T-cell (primary cell): ENCODE results near the gene GLG1. TPM values are rescaled to one million over a fixed set of nuclear protein-coding genes. Genes with fewer than 3 reads are reported as not detected.
"Not testable (repeated sequence)": the region's sequence is repeated elsewhere in the genome, so short reads cannot be mapped to it uniquely, and the experiment has no call there.

Experiments
- ATAC-seq, 4 experiments: fragments of 200-7000 bp in 3 of 4; fragments of 150-1000 bp in 1 of 4; cut with Tn5 transposase; replicated peaks in 1 of 4; 1 replicate in 3 of 4; 2 replicates in 1 of 4; pipeline ENCODE4 v1.10.0; 2021; ENCODE audit warnings: moderate library complexity in 3 of 4, mild to moderate bottlenecking in 2 of 4, moderate number of reproducible peaks in 1 of 4
- CTCF ChIA-PET, 2 donors: fragments of 300-600 bp; sonication (Branson Sonifier 250); formaldehyde crosslinking; loops; one replicate each; lab custom pipeline; 2022; ENCODE audit warnings: antibody characterized with exemption in 2 of 2; lab: Charles Lee
- POLR2A ChIA-PET, 2 donors: fragments of 300-600 bp; sonication (Branson Sonifier 250); formaldehyde crosslinking; loops; one replicate each; lab custom pipeline; 2022; ENCODE audit warnings: antibody characterized with exemption in 2 of 2; lab: Charles Lee
- DNase-seq, 35 experiments: peaks; one replicate each; pipeline versions ENCODE4 v3.0.0 to v3.0.0-alpha.2; 2013 to 2023
- H3K27ac ChIP-seq: one replicate; pipeline ENCODE4 v1.5.1; 2013; ENCODE audit warnings: low read length
- H3K27me3 ChIP-seq, 2 experiments: replicated peaks in 1 of 2; 1 replicate in 1 of 2; 2 replicates in 1 of 2; pipeline versions ENCODE4 v1.6.1 to v1.7.0; 2013; ENCODE audit warnings: low read length in 1 of 2, mixed read lengths in 1 of 2; ENCODE audit not compliant: control insufficient read depth in 2 of 2, insufficient read depth in 2 of 2; ENCODE audit errors: extremely low read depth in 1 of 2
- H3K36me3 ChIP-seq, 2 donors: 1 replicate in 1 of 2; 2 replicates in 1 of 2; pipeline versions ENCODE4 v1.6.1 to v1.7.0; 2013; ENCODE audit warnings: low read length in 1 of 2; ENCODE audit not compliant: control insufficient read depth in 2 of 2, insufficient read depth in 1 of 2; ENCODE audit errors: extremely low read depth in 1 of 2
- H3K4me1 ChIP-seq, 2 experiments: 1 replicate in 1 of 2; 2 replicates in 1 of 2; pipeline versions ENCODE4 v1.6.1 to v1.7.0; 2013; ENCODE audit warnings: low read length in 2 of 2, mixed read lengths in 1 of 2; ENCODE audit not compliant: insufficient read depth in 2 of 2, control insufficient read depth in 1 of 2; ENCODE audit errors: extremely low read depth in 1 of 2
- H3K4me3 ChIP-seq, 2 donors: 1 replicate in 1 of 2; 2 replicates in 1 of 2; pipeline versions ENCODE4 v1.5.1 to v1.7.0; 2013; ENCODE audit warnings: mild to moderate bottlenecking in 2 of 2, low read length in 1 of 2, moderate library complexity in 1 of 2; ENCODE audit not compliant: control insufficient read depth in 1 of 2; ENCODE audit errors: extremely low read depth in 1 of 2
- H3K9me3 ChIP-seq: 2 replicates; pipeline ENCODE4 v1.7.0; 2013
- H3K27ac Mint-ChIP-seq, 2 donors: one replicate each; pipeline ENCODE4 v1.8.0; 2020 to 2021; ENCODE audit warnings: mild to moderate bottlenecking in 2 of 2, mixed read lengths in 2 of 2
- H3K27me3 Mint-ChIP-seq, 2 donors: one replicate each; pipeline ENCODE4 v1.8.0; 2021 to 2022; ENCODE audit warnings: mixed read lengths in 2 of 2
- H3K36me3 Mint-ChIP-seq: one replicate; pipeline ENCODE4 v1.8.0; 2021; ENCODE audit warnings: mixed read lengths
- H3K4me1 Mint-ChIP-seq, 3 donors: one replicate each; pipeline ENCODE4 v1.8.0; 2020 to 2022; ENCODE audit warnings: mixed read lengths in 3 of 3, mild to moderate bottlenecking in 1 of 3
- H3K4me3 Mint-ChIP-seq, 3 donors: one replicate each; pipeline ENCODE4 v1.8.0; 2020 to 2022; ENCODE audit warnings: mild to moderate bottlenecking in 3 of 3, mixed read lengths in 3 of 3, moderate library complexity in 3 of 3
- H3K9me3 Mint-ChIP-seq, 3 donors: one replicate each; pipeline ENCODE4 v1.8.0; 2020 to 2022; ENCODE audit warnings: mixed read lengths in 3 of 3
- WGBS: methylation state at CpG from one replicate; pipeline ENCODE4 v1.1.5; 2013; ENCODE audit warnings: missing lambda C conversion rate; ENCODE audit not compliant: insufficient coverage; 5-methylcytosine and 5-hydroxymethylcytosine counted together
- total RNA-seq, 35 experiments: library from RNA in 6 of 35; stranded (reverse) in 6 of 35; fragments of 120-200 nt in 1 of 35; gene quantifications; one replicate each; pipeline versions ENCODE4 v1.2.1 to v1.2.4 and lab custom pipeline; 2013 to 2026

GLG1 gene
- total RNA-seq, 5 donors from 2014 or later (not counting 1 experiment from before 2014, with no cell fraction given) = 159 to 216 (median 167) TPM

GRCh38 chr16:74413485-74413884 is 193.4 kb downstream of the GLG1 start:
- POLR2A ChIA-PET, H3K27ac Mint-ChIP-seq, ATAC-seq, H3K27me3 ChIP-seq, H3K36me3 ChIP-seq, H3K27me3 Mint-ChIP-seq, H3K4me1 ChIP-seq, DNase-seq, CTCF ChIA-PET, H3K4me1 Mint-ChIP-seq, H3K27ac ChIP-seq, H3K9me3 ChIP-seq, H3K36me3 Mint-ChIP-seq, H3K9me3 Mint-ChIP-seq, H3K4me3 Mint-ChIP-seq, H3K4me3 ChIP-seq: not testable (repeated sequence)
- no CpG with 5 or more reads among the region's 9 CpGs for WGBS

GRCh38 chr16:74412775-74413390 is 194.0 kb downstream of the GLG1 start:
- H3K27ac ChIP-seq, H3K9me3 ChIP-seq, DNase-seq, ATAC-seq, H3K27me3 ChIP-seq, POLR2A ChIA-PET, H3K36me3 ChIP-seq, H3K27me3 Mint-ChIP-seq, CTCF ChIA-PET, H3K4me1 Mint-ChIP-seq, H3K36me3 Mint-ChIP-seq, H3K9me3 Mint-ChIP-seq, H3K27ac Mint-ChIP-seq, H3K4me3 Mint-ChIP-seq, H3K4me1 ChIP-seq, H3K4me3 ChIP-seq: not testable (repeated sequence)
- WGBS = no CpG with 5 or more reads among the region's 10 CpGs

GRCh38 chr16:74412138-74412774 is 194.7 kb downstream of the GLG1 start:
- H3K4me3 Mint-ChIP-seq, CTCF ChIA-PET: not testable (repeated sequence)

GRCh38 chr16:74410981-74411380 is 195.9 kb downstream of the GLG1 start:
- H3K9me3 ChIP-seq, H3K36me3 Mint-ChIP-seq, DNase-seq, H3K9me3 Mint-ChIP-seq, H3K27me3 Mint-ChIP-seq, H3K36me3 ChIP-seq, H3K27ac Mint-ChIP-seq, ATAC-seq, H3K4me1 ChIP-seq, H3K4me3 Mint-ChIP-seq, H3K4me1 Mint-ChIP-seq, CTCF ChIA-PET, H3K4me3 ChIP-seq, H3K27me3 ChIP-seq, POLR2A ChIA-PET, H3K27ac ChIP-seq: not testable (repeated sequence)
- 80% methylated on average over 1 of the region's 9 CpGs for WGBS

More at GRCh38 chr16:74412138-74412774, 194.7 kb downstream of the GLG1 start:
- H3K27me3 ChIP-seq, H3K36me3 ChIP-seq, H3K36me3 Mint-ChIP-seq, H3K27ac Mint-ChIP-seq, H3K9me3 ChIP-seq, POLR2A ChIA-PET, H3K4me1 Mint-ChIP-seq, H3K27me3 Mint-ChIP-seq, H3K4me1 ChIP-seq, DNase-seq, H3K4me3 ChIP-seq, H3K27ac ChIP-seq, H3K9me3 Mint-ChIP-seq, ATAC-seq: not testable (repeated sequence)
- no CpG with 5 or more reads among the region's 13 CpGs for WGBS

GRCh38 chr16:74410057-74410957 is 196.6 kb downstream of the GLG1 start:
- DNase-seq, H3K27me3 ChIP-seq, H3K4me1 Mint-ChIP-seq, H3K9me3 ChIP-seq, H3K4me3 Mint-ChIP-seq, H3K27ac Mint-ChIP-seq, CTCF ChIA-PET, H3K27ac ChIP-seq, ATAC-seq, POLR2A ChIA-PET, H3K36me3 Mint-ChIP-seq, H3K27me3 Mint-ChIP-seq, H3K4me1 ChIP-seq, H3K36me3 ChIP-seq, H3K9me3 Mint-ChIP-seq, H3K4me3 ChIP-seq: not testable (repeated sequence)
- 50% methylated on average over 1 of the region's 18 CpGs for WGBS

- ATAC-seq, DNase-seq, H3K4me3 ChIP-seq, H3K36me3 ChIP-seq, POLR2A ChIA-PET, H3K27me3 Mint-ChIP-seq, H3K9me3 ChIP-seq, H3K4me1 ChIP-seq, CTCF ChIA-PET, H3K27ac ChIP-seq, H3K36me3 Mint-ChIP-seq, H3K9me3 Mint-ChIP-seq, H3K4me1 Mint-ChIP-seq, H3K27ac Mint-ChIP-seq, H3K27me3 ChIP-seq, H3K4me3 Mint-ChIP-seq: not testable (repeated sequence)
- WGBS = no CpG with 5 or more reads among the region's 15 CpGs
Measured at GRCh38 chr16:74409185-74409981, 197.5 kb downstream of the GLG1 start.
